Nucleus accumbens (tissue), 56 donors: Measurements from ENCODE around the gene PLA2G15.

Source experiments
- DNase-seq, 56 donors: peaks; one replicate each; lab custom pipeline; 2025; lab: John Stamatoyannopoulos, UW

The PLA2G15 gene

DNA sequence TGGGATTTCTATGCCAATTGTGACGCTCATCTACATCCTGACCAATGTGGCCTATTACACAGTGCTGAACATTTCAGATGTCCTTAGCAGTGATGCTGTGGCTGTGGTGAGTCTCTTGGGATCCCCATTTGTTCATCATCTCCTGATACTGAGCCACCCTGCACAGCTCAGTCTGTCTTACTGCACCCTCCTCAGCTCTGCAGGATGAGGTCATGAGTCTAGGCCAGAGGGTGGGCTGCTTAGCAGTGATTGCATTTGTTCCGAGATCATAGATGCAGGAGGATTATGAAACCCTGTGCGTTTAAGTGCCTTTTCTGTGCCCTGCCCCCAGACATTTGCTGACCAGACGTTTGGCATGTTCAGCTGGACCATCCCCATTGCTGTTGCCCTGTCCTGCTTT, 46.1 kb downstream of the PLA2G15 start:
- DNase-seq: no peak

- DNase-seq: no peak
Measured at GRCh38 chr16:68292425-68292824, 47.3 kb downstream of the PLA2G15 start.

DNA sequence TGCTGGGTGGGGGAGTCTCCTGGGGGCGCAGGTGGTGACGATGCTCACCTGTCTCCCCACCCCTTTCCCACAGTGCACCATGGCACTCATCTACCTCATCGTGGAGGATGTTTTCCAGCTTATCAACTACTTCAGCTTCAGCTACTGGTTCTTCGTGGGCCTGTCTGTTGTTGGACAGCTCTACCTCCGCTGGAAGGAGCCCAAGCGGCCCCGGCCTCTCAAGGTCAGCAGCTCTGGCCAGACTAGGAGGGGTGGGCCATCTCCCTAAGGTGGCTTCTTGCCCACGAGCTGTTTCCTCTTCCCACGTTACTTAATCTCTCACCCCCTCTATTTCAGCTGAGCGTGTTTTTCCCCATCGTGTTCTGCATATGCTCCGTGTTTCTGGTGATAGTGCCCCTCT, 51.1 kb downstream of the PLA2G15 start:
- no peak for DNase-seq

GRCh38 chr16:68296693-68297092, 51.5 kb downstream of the PLA2G15 start:
- peak in 3 of 56 donors; percentile 10 to 21 (median 11) for DNase-seq

GRCh38 chr16:68297908-68298307, 52.7 kb downstream of the PLA2G15 start:
- DNase-seq: no peak

GRCh38 chr16:68298312-68298711, 53.1 kb downstream of the PLA2G15 start:
- no peak for DNase-seq

DNA sequence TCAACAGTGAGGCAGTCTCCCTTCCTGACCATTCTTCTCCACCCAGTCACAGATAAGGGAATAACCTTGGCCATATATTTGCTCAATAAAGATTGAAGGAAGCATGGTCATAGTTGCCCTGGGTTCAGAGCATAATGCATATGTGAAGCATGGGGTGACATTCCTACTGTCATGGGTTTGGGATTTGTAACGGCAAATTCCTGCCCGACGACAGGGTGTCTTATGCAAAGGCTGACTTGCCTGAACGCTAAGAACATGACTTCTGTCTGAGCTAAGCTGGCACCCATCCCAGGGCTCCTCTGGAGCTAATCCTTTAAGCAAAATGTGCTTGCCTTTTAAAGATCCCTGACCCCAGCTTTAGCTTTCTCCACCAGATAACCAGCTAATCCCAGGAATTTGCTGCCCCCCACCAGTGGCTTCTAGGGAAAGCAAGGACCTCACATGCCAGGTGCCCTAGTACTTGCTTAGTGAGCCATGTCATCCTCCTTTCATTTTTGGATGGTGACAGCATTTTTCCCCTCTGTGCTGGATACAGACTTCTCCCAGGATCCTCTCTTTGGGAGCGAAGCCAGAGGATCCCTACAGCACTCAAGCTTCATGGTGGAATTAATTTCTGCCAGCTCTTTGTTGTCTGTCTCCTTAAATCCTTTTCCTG, 53.9 kb downstream of the PLA2G15 start:
- DNase-seq: peak in 9 of 56 donors; percentile 4 to 49 (median 9)

DNA sequence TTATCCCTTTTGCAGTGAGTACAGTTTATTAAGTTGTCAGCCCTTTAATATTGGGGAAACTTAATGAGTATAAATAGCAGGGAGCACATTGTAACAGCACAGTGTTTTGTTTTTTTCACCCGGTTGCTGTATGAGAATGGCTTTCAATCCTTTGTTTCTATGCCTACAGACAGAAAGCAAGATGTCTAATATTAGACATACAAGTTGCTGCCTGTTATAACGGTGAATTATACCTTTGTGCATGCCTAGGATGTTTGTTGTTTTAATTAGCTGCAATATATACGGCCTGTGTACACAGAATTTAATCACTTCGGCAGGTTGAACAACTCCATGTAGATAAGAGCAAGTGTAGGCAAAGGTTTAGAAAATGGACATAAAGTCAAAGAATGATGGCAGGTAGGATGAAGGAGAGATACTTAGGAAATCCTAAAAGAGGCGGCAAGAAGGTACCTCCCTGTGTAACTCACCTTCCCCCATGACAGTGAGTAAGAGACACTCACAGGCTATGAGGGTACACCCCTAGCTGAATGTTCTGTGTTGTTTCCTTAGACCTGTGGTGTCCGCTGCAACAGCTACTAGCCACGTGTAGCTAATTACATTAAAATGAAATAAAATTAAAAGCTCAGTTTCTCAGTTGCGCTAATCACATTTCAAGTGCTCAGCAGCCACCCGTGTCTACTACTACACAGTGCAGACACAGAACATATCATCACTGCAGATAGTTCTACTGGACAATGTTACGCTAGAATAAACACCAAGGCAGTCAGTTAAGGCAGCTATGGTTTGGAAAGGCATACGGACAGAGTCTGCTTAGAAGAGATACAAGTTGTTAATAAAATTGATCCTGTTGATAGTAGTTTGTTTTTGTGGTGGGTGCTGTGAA, 54.6 kb downstream of the PLA2G15 start:
- DNase-seq: no peak

- no peak for DNase-seq
Measured at GRCh38 chr16:68300734-68301459, 55.7 kb downstream of the PLA2G15 start.

GRCh38 chr16:68306633-68307032, 61.5 kb downstream of the PLA2G15 start:
- no peak for DNase-seq

DNA sequence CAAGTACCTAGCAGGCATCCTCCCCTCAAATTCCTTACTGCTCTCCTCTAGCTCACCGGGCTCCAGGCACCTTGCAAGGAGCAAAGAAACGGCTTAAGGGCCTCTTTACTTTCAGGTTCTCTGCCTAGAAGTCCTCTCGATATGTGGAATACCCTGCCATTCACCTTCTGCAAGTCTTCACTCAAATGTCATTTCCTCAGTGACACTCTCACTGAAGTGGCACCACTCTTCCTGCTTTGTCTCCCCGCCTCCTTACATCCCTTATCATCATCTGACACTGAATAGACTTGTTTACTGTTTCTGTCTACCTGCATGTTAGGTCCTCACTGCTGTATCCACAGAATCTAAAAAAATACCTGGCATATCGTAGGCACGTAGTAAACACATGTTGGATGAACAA, 64.6 kb downstream of the PLA2G15 start:
- DNase-seq: no peak

DNA sequence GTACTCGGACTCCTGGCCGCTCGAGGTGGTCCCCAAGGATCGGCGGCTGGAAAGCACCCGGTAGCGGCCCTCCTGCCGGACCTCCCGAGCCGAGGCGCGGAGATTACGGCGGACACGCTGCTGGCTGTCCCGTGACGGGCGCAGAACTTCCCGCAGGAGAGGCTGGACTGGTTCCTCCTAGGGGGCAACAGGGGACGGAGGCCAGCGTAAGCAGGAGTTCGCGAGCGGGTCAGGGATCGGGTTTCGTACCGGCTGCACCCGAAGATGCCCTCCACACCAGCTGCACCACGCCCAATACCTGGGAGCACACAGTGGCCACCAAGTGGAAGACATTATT, 65.2 kb downstream of the PLA2G15 start:
- DNase-seq: peak in 5 of 56 donors; percentile 14 to 66 (median 47)
